Activated naive CD4-positive, alpha-beta T cell treated with anti-CD3 and anti-CD28 coated beads, Interleukin-2, amount 10 ng/mL, durations not matched to agents 7 days and 5 days (primary cell): ENCODE measurements around the gene ABCC6.
A peak's percentile ranks its signal among the peaks of the same experiment; 100 is the strongest.
"Not testable (repeated sequence)": the region's sequence is repeated elsewhere in the genome, so short reads cannot be mapped to it uniquely, and the experiment has no call there.

Experiments used
- CTCF ChIA-PET: fragments of 350-600 bp; sonication (Branson Sonifier 250); formaldehyde crosslinking; loops from one replicate; lab custom pipeline; 2021; ENCODE audit warnings: antibody characterized with exemption; lab: Charles Lee
- DNase-seq: peaks from one replicate; pipeline ENCODE4 v3.0.0-alpha.2; 2020
- H3K27ac Mint-ChIP-seq: one replicate; pipeline ENCODE4 v1.8.0; 2021; ENCODE audit warnings: mild to moderate bottlenecking, moderate library complexity, mixed read lengths
- H3K27me3 Mint-ChIP-seq: one replicate; pipeline ENCODE4 v1.8.0; 2021; ENCODE audit warnings: mild to moderate bottlenecking, mixed read lengths
- H3K36me3 Mint-ChIP-seq: one replicate; pipeline ENCODE4 v1.8.0; 2021; ENCODE audit warnings: mixed read lengths
- H3K4me1 Mint-ChIP-seq: one replicate; pipeline ENCODE4 v1.8.0; 2021; ENCODE audit warnings: mixed read lengths
- H3K4me3 Mint-ChIP-seq: one replicate; pipeline ENCODE4 v1.8.0; 2021; ENCODE audit warnings: mild to moderate bottlenecking, moderate library complexity, mixed read lengths
- H3K9me3 Mint-ChIP-seq: one replicate; pipeline ENCODE4 v1.8.0; 2021; ENCODE audit warnings: mixed read lengths

ABCC6 gene

DNA sequence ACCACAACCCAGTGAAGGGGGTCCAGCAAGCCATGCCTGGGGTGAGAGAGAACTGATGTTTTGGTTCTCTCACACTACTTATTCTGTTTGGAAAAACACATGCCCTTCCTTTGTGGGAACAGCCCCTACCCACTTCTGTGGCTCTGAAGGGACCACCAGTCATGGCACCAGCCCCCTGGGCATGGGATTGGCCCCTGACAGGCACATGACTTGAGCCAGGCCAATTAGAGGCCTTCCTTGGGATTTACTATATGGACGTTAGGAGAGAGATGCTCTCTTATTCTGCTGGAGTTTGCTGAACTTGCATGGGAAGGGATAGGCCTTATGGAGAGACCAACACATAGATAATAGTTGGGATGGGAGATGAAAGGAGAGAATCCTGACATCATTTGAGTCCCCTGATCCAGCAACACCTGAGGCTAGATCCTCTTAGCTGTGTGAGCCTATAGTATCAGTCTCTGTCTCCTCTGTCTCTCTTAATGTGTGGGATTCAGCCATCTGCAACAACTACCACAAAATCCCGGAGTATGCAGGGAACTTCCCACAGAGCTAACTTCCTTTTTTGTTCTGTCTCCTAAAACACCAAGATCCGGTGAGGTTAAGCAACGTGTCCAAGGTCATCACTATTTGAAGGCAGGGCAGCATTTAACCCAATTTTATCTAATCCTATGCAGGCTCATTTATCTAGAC is 16.1 kb downstream of the ABCC6 start:
- H3K27me3 Mint-ChIP-seq, H3K36me3 Mint-ChIP-seq, CTCF ChIA-PET, DNase-seq, H3K4me1 Mint-ChIP-seq, H3K27ac Mint-ChIP-seq, H3K4me3 Mint-ChIP-seq, H3K9me3 Mint-ChIP-seq: not testable (repeated sequence)

- H3K27me3 Mint-ChIP-seq, H3K9me3 Mint-ChIP-seq, H3K36me3 Mint-ChIP-seq, H3K27ac Mint-ChIP-seq, DNase-seq, CTCF ChIA-PET, H3K4me3 Mint-ChIP-seq, H3K4me1 Mint-ChIP-seq: not testable (repeated sequence)
These were observed 17.4 kb downstream of the ABCC6 start for GRCh38 chr16:16205864-16206263.

DNA sequence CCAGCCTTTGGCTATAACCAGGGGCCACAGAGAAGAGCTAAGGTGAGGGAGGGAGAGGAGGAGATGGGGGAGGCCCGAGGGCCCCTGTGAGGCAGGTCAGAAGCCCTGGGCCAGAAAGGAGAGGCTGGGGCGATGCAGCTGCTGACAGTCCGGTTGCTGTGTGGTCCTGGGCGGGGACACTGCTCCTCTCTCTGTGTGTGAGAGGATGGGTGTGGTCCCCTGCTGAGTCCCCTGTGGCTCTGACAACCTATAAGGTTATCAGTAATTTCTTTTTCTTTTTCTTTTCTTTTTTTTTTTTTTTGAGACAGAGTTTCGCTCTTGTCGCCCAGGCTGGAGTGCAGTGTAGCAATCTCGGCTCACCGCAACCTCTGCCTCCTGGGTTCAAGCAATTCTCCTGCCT is 18.7 kb downstream of the ABCC6 start:
- DNase-seq, H3K4me3 Mint-ChIP-seq, H3K36me3 Mint-ChIP-seq, H3K27me3 Mint-ChIP-seq, CTCF ChIA-PET, H3K4me1 Mint-ChIP-seq, H3K9me3 Mint-ChIP-seq, H3K27ac Mint-ChIP-seq: not testable (repeated sequence)

- H3K27me3 Mint-ChIP-seq, H3K4me1 Mint-ChIP-seq, CTCF ChIA-PET, H3K36me3 Mint-ChIP-seq, H3K27ac Mint-ChIP-seq, DNase-seq, H3K4me3 Mint-ChIP-seq, H3K9me3 Mint-ChIP-seq: not testable (repeated sequence)
These were observed 19.8 kb downstream of the ABCC6 start for GRCh38 chr16:16203494-16203893.

DNA sequence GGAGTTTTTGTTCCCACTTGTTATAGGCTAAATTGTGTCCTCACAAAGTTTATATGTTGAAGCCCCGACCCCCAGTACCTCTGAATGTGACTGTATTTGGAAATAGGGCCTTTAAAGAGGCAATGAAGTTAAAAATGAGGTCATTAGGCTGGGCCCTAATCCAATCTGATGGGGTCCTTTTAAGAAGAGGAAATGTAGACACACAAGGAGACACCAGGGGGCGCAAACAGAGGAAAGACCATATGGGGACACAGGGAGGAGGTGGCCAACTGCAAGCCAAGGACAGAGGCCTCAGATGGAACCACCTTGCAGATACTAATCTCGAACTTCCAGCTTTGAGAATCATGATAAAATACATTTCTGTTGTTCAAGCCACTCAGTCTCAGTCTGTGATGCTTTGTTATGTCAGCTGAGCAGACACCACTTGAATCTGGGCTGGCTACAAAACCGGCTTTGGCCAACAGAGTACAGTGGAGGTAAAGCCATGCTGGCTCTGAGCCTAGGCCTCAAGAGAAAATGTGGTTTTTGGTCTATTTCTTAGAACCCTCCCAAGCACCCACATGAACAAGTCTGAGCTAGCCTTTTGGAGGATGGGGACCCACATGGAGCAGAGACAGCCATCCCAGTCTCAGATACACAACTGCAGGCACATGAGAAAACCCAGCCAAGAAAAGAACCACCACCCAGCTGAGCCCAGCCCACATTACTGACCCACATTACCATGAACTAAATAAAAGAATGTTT is 20.7 kb downstream of the ABCC6 start:
- H3K9me3 Mint-ChIP-seq, CTCF ChIA-PET, H3K4me1 Mint-ChIP-seq, H3K4me3 Mint-ChIP-seq, H3K27ac Mint-ChIP-seq, H3K27me3 Mint-ChIP-seq, H3K36me3 Mint-ChIP-seq: not testable (repeated sequence)
- peak; percentile 65 for DNase-seq

- H3K4me1 Mint-ChIP-seq, H3K27ac Mint-ChIP-seq, H3K27me3 Mint-ChIP-seq, CTCF ChIA-PET, H3K4me3 Mint-ChIP-seq, H3K9me3 Mint-ChIP-seq, H3K36me3 Mint-ChIP-seq, DNase-seq: not testable (repeated sequence)
These were observed 21.4 kb downstream of the ABCC6 start for GRCh38 chr16:16201880-16202279.

GRCh38 chr16:16200391-16200790 is 22.9 kb downstream of the ABCC6 start:
- H3K4me1 Mint-ChIP-seq, H3K27me3 Mint-ChIP-seq, H3K36me3 Mint-ChIP-seq, H3K9me3 Mint-ChIP-seq, H3K4me3 Mint-ChIP-seq, DNase-seq, CTCF ChIA-PET, H3K27ac Mint-ChIP-seq: not testable (repeated sequence)

- CTCF ChIA-PET, H3K27ac Mint-ChIP-seq, H3K36me3 Mint-ChIP-seq, H3K4me3 Mint-ChIP-seq, H3K9me3 Mint-ChIP-seq, DNase-seq, H3K4me1 Mint-ChIP-seq, H3K27me3 Mint-ChIP-seq: not testable (repeated sequence)
These were observed 23.9 kb downstream of the ABCC6 start for GRCh38 chr16:16199428-16199827.

- Mint-ChIP-seq H3K36me3 (no peaks in the 10 kb centered on the region), H3K4me3 (no peak overlapping the region), H3K27ac (no peak overlapping the region), H3K27me3 (peaks cover 4% of the 10 kb centered on the region), H3K9me3 (no peaks in the 10 kb centered on the region), H3K4me1 (peaks cover 5% of the 10 kb centered on the region)
- DNase-seq: no peak
- CTCF ChIA-PET: no interaction called here
These were observed 25.3 kb downstream of the ABCC6 start for GRCh38 chr16:16197966-16198365.

DNA sequence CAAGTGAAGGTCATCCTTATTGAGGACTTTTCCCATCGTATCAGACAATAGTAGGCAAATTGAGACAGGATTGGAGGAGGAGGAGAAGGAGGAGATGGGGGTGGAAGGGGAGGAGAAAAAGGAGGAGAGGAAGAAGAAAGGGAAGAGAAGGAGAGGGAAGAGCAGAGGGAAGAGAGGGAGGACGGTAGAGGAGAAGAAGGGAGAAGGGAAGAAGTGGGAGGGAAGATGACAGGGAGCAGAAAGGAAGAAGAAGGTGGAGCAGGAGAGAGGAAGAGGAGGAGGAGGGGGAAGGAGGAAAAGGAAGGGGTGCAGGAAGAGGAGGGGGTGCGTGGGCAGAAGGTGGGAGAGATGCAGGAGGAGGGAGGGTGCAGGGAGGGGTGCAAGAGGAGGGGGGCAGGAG is 26.0 kb downstream of the ABCC6 start:
- Mint-ChIP-seq H3K27ac (no peak overlapping the region), H3K9me3 (no peaks in the 10 kb centered on the region), H3K4me3 (no peak overlapping the region), H3K36me3 (no peaks in the 10 kb centered on the region), H3K27me3 (peaks cover 5% of the 10 kb centered on the region), H3K4me1 (peaks cover 5% of the 10 kb centered on the region)
- CTCF ChIA-PET: no interaction called here
- no peak for DNase-seq

- no peak for DNase-seq
- CTCF ChIA-PET: interaction anchor here (0.7 kb wide), 1 partner anchor 31 kb away, joined by 3 read pairs; no protein-coding TSS in a partner anchor
- Mint-ChIP-seq H3K27ac (no peak overlapping the region), H3K9me3 (no peaks in the 10 kb centered on the region), H3K4me3 (no peak overlapping the region), H3K27me3 (peaks cover 12% of the 10 kb centered on the region), H3K4me1 (peaks cover 5% of the 10 kb centered on the region), H3K36me3 (no peaks in the 10 kb centered on the region)
These were observed 27.2 kb downstream of the ABCC6 start for GRCh38 chr16:16196099-16196498.

- DNase-seq: no peak
- Mint-ChIP-seq H3K27ac (no peak overlapping the region), H3K4me3 (no peak overlapping the region), H3K4me1 (no peaks in the 10 kb centered on the region), H3K27me3 (peaks cover 13% of the 10 kb centered on the region), H3K9me3 (no peaks in the 10 kb centered on the region), H3K36me3 (no peaks in the 10 kb centered on the region)
- CTCF ChIA-PET: interaction anchor here (0.6 kb wide), 1 partner anchor 21 kb away, joined by 3 read pairs; no protein-coding TSS in a partner anchor
These were observed 31.7 kb downstream of the ABCC6 start for GRCh38 chr16:16191493-16192167.

DNA sequence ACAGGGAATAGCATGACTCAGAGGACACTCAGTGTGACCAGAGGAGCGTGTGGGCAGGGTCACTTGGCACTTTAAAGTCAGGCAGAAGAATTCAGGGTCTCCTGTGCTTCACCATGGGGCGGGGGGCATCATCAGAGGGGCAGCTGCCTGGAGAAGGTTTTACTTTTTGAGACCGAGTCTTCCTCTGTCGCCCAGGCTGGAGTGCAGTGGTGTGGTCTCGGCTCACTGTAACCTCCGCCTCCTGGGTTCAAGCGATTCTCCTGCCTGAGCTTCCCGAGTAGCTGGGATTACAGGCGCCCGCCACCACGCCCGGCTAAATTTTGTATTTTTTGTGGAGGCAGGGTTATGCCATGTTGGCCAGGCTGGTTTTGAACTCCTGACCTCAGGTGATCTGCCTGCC is 32.3 kb downstream of the ABCC6 start:
- not testable (repeated sequence) for DNase-seq, H3K27ac Mint-ChIP-seq, H3K4me3 Mint-ChIP-seq, H3K9me3 Mint-ChIP-seq, H3K4me1 Mint-ChIP-seq, H3K36me3 Mint-ChIP-seq
- CTCF ChIA-PET: interaction anchor here (0.9 kb wide), 1 partner anchor 425 kb away, joined by 4 read pairs; no protein-coding TSS in a partner anchor
- H3K27me3 Mint-ChIP-seq: peaks cover 13% of the 10 kb centered on the region

- DNase-seq: no peak
- CTCF ChIA-PET: interaction anchor here (0.9 kb wide), 1 partner anchor 425 kb away, joined by 4 read pairs; no protein-coding TSS in a partner anchor
These were observed 32.7 kb downstream of the ABCC6 start for GRCh38 chr16:16190546-16190945.

More at GRCh38 chr16:16190546-16190945, 32.7 kb downstream of the ABCC6 start:
- Mint-ChIP-seq H3K27ac (no peak overlapping the region), H3K4me1 (no peaks in the 10 kb centered on the region), H3K36me3 (no peaks in the 10 kb centered on the region), H3K4me3 (no peak overlapping the region), H3K27me3 (peaks cover 13% of the 10 kb centered on the region), H3K9me3 (no peaks in the 10 kb centered on the region)
